Cardiac fibroblast (primary cell): ENCODE results near the gene CIDEA.
A peak's percentile ranks its signal among the peaks of the same experiment; 100 is the strongest.

Experiments used
- DNase-seq, 2 donors: peaks; one replicate each; pipeline versions ENCODE4 v3.0.0 to v3.0.0-alpha.2; 2010; ENCODE audit warnings: low read depth in 2 of 2
- H3K4me3 ChIP-seq, 2 donors: replicated peaks in 1 of 2; 1 replicate in 1 of 2; 2 replicates in 1 of 2; pipeline ENCODE4 v1.5.1; 2011; ENCODE audit warnings: low read depth in 2 of 2, low read length in 2 of 2, mild to moderate bottlenecking in 2 of 2, moderate library complexity in 1 of 2
- TF ChIP-seq, protein P1 (sequence below): IDR thresholded peaks from one replicate; pipeline ENCODE4 v1.5.1; 2011; ENCODE audit warnings: low read depth, mild to moderate bottlenecking, low read length, inconsistent platforms

CIDEA gene

DNA sequence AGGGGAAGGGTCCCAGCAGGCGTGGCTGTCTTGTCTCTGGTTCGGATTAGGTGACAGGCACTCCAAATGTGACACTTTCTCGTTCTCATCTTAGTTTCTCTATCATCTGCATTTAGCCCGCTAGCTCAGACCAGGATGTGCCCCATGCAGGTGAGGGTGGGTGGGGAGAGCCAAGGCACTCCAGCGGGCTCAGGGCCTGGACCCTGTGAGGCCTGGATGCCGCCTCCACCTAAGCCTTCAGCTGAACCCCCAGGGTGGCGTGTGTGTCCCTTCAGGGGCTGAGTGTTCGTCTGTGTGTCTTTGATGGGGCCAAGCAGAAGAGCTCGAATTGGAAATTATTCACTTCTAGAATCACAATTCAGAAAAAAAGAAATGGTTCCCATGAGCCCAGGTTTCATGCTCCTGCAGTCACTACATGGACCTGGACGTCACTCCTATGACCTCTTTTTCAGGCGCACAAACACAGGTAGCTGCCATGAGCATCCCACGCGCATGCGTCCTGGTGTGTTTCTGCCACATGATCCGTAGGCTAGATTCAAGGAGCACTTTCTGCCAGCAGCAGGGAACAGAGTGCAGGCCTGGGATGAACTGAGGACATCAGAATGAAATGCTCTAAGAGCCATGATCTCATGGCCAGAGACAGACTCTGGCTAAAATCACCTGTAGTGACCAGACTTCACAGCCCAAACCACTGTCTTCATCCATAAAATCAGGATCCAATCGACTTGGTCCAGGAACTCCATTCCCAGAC is 25.8 kb downstream of the CIDEA start:
- TF ChIP-seq, protein P1, sequence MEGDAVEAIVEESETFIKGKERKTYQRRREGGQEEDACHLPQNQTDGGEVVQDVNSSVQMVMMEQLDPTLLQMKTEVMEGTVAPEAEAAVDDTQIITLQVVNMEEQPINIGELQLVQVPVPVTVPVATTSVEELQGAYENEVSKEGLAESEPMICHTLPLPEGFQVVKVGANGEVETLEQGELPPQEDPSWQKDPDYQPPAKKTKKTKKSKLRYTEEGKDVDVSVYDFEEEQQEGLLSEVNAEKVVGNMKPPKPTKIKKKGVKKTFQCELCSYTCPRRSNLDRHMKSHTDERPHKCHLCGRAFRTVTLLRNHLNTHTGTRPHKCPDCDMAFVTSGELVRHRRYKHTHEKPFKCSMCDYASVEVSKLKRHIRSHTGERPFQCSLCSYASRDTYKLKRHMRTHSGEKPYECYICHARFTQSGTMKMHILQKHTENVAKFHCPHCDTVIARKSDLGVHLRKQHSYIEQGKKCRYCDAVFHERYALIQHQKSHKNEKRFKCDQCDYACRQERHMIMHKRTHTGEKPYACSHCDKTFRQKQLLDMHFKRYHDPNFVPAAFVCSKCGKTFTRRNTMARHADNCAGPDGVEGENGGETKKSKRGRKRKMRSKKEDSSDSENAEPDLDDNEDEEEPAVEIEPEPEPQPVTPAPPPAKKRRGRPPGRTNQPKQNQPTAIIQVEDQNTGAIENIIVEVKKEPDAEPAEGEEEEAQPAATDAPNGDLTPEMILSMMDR = no peak
- DNase-seq = no peak
- H3K4me3 ChIP-seq = peak overlapping the region in 1 of 2 donors; percentile 36

DNA sequence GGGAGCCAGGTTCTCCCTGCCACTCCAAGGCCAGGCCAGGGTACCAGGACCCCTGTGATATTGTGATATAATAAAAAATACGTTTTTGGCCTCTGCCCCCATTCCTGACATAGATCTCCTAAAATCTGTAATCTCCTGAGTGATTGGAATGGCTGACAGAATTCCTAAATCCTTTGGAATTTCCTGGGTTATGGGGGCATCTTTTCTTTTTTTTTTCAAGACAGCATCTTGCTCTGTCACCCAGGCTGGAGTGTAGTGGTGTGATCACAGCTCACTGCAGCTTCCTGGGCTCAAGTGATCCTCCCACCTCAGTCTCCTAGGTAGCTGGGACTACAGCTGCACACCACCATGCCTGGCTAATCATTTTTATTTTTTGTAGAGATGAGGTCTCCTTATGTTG is 27.7 kb downstream of the CIDEA start:
- no peak overlapping the region for H3K4me3 ChIP-seq
- TF ChIP-seq, protein P1 = no peak
- DNase-seq = peak in 1 of 2 donors; percentile 17

DNA sequence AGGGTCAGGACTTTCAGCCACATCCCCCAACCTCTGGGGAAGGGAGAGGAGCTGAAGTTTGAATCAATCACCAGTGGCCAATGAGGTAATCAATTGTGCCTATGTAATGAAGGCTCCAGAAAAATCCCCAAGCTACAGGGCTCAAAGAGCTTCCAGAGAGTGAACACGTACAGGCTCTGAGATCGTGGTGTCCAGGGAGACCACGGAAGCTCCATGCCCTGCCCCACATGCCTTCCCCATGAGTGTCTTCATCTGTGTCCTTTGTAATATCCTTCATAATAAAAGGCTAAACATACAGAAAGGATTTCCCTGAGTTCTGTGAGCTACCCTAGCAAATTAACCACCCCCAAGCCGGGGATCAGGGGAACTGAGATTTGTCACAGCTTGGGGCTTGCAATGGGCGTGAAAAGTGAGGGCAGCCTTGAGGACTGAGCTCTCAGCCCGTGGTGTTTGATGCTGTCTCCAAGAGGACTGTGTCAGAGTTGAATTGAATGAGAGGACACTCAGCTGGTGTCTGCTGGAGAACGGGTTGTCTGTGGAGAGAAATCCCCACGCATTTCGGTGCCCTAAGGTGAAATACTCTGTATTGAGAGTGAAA is 28.4 kb downstream of the CIDEA start:
- no peak overlapping the region for H3K4me3 ChIP-seq
- peak; percentile 76 to 95 for DNase-seq
- TF ChIP-seq, protein P1 = no peak

DNA sequence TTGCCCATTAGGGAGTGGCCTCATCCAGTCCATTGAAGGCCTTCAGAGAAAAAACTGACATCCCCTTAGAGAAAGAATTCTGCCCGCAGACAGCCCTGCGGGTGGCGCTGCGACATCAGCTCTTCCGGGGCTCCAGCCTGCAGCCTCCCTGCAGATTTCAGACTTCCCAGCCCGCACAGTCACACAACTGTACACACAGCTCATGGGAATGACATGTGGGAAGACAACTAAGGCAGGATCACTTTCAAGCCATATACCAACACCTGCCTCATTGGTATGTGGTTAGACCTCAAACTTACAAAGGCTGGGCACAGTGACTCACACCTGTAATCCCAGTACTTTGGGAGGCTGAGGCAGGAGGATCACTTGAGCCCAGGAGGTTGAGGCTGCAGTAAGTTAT is 29.1 kb downstream of the CIDEA start:
- peak; percentile 36 to 62 for DNase-seq
- no peak overlapping the region for H3K4me3 ChIP-seq
- TF ChIP-seq, protein P1 = peak; percentile 16

DNA sequence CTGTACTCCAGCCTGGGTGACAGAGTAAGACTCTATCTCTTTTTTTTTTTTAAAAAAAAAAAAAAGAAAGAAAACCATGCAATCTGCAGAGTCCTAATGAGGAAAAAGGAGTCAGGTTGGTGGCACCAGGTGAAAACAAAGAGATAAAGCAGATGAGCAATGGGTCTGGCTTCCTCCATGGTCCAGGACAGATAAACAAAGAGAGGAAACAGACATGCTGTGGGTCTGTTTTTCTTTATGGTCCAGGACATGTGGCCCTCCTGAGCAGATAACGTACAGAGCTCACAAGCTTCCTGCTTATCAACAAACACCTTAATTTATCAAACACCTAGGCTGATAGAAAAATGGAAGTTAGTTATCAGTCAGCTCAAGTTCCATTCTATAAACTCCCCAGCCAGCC is 29.5 kb downstream of the CIDEA start:
- DNase-seq = no peak
- TF ChIP-seq, protein P1 = no peak
- H3K4me3 ChIP-seq = no peak overlapping the region

DNA sequence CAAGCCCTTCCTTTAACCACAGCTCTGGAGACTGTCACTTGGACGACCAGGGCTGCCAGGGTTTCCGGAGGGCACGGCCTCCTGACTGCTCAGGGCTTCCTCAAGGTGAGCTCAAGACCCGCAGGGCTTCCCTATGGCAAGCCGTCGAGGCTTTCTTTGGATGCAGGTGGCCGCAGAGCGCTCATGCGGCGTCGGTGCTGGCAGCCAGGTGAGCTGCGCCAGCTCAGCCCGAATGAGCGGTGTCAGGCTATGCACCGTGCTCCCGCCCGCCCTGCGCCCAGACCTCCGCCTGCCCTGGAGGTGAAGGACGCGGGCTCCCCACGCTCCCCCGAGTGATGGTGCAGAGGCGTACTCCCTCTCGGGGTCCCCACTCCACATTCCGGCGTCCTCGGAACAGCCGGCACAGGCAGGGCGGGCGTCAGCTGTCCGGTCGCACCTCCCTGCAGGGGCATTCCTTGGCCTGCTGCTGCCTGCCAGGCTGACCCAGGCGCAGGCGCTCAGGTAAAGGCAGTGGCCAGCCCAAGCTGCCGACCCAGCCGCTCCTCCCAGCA is 33.0 kb downstream of the CIDEA start:
- TF ChIP-seq, protein P1 = no peak
- H3K4me3 ChIP-seq = peak overlapping the region; percentile 51 to 53
- DNase-seq = no peak
